Loucy (cell line): ENCODE data around the gene EPB41L2.

ENCODE experiments used
- H2AFZ ChIP-seq: fragments of 200-600 bp; sonication (generic); 2 replicates; pipeline ENCODE4 v1.6.0; 2016; ENCODE audit warnings: antibody characterized with exemption, mild to moderate bottlenecking, low read length, moderate library complexity
- H3F3A ChIP-seq: fragments of 200-600 bp; 2 replicates; pipeline ENCODE4 v1.6.0; 2016; ENCODE audit warnings: antibody characterized with exemption, low read depth, mild to moderate bottlenecking
- H3K27me3 ChIP-seq: fragments of 200-600 bp; sonication (generic); 2 replicates; pipeline ENCODE4 v1.6.1; 2014; ENCODE audit warnings: low read length, mild to moderate bottlenecking; ENCODE audit not compliant: insufficient read depth, poor library complexity, severe bottlenecking
- H3K36me3 ChIP-seq: fragments of 200-600 bp; sonication (generic); 2 replicates; pipeline ENCODE4 v1.6.1; 2016; ENCODE audit warnings: low read length; ENCODE audit not compliant: insufficient read depth
- H3K4me1 ChIP-seq: fragments of 200-600 bp; sonication (generic); 2 replicates; pipeline ENCODE4 v1.5.1; 2014; ENCODE audit warnings: low read length, mild to moderate bottlenecking; ENCODE audit not compliant: insufficient read depth, poor library complexity, severe bottlenecking
- H3K4me2 ChIP-seq: fragments of 200-600 bp; sonication (generic); 2 replicates; pipeline ENCODE4 v1.6.0; 2014; ENCODE audit warnings: antibody characterized with exemption, low read length, low read depth, mild to moderate bottlenecking; ENCODE audit not compliant: poor library complexity, severe bottlenecking
- H3K4me3 ChIP-seq: fragments of 200-600 bp; sonication (generic); 2 replicates; pipeline ENCODE4 v1.5.1; 2014; ENCODE audit warnings: low read length, mild to moderate bottlenecking, mixed read lengths; ENCODE audit not compliant: poor library complexity, severe bottlenecking
- H3K79me2 ChIP-seq: fragments of 200-600 bp; sonication (generic); 2 replicates; pipeline ENCODE4 v1.6.1; 2014; ENCODE audit warnings: low read length; ENCODE audit not compliant: insufficient read depth
- H3K9ac ChIP-seq: fragments of 200-600 bp; sonication (generic); 2 replicates; pipeline ENCODE4 v1.6.0; 2014; ENCODE audit warnings: mild to moderate bottlenecking, low read depth, low read length, moderate library complexity; ENCODE audit not compliant: poor library complexity, severe bottlenecking
- H3K9me2 ChIP-seq: fragments of 200-600 bp; sonication (generic); replicated peaks from 2 replicates; pipeline ENCODE4 v1.6.1; 2016; ENCODE audit warnings: low read depth, low read length, mixed read lengths
- H3K9me3 ChIP-seq: fragments of 200-600 bp; sonication (generic); 2 replicates; pipeline ENCODE4 v1.6.1; 2014; ENCODE audit warnings: mild to moderate bottlenecking, antibody characterized with exemption, low read length, low read depth; ENCODE audit not compliant: insufficient read depth
- H4K20me1 ChIP-seq: fragments of 200-600 bp; sonication (generic); 2 replicates; pipeline ENCODE4 v1.6.0; 2014; ENCODE audit warnings: antibody characterized with exemption, low read length, mild to moderate bottlenecking; ENCODE audit not compliant: insufficient read depth, poor library complexity, severe bottlenecking
- EZH2phosphoT487 ChIP-seq: fragments of 200-600 bp; IDR thresholded peaks from 2 replicates; pipeline ENCODE4 v1.6.1; 2018; ENCODE audit warnings: antibody characterized with exemption, mild to moderate bottlenecking, moderate library complexity, borderline replicate concordance
- TF ChIP-seq, protein P1 (sequence below): fragments of 200-600 bp; sonication (generic); conservative IDR thresholded peaks from 2 replicates; pipeline ENCODE4 v1.5.1; 2014; ENCODE audit warnings: mild to moderate bottlenecking, antibody characterized with exemption, low read length

Gene EPB41L2

DNA sequence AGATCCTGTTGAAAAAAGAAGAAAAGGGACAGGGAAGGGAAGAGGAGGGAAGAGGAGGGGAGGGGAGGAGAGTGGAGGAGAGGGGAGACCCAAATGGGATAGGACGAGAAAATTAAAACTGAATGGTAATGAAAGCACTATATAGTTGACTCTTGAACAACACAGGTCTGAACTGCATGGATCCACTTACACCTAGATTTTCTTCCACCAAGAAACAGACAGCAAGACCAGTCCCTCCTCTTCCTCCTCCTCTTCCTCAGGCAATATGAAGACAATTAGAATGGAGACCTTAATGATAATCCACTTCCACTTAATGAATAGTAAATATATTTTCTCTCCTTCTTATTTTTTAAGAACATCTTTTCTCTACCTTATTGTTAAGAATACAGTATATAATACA, 113.5 kb downstream of the EPB41L2 start:
- Histone ChIP-seq H3K9ac (no peak overlapping the region), H2AFZ (no peak overlapping the region), H3K36me3 (peaks cover 20% of the 10 kb centered on the region; the same call in 1 of the 2 replicates), H3K27me3 (no peaks in the 10 kb centered on the region), H3K9me2 (no peaks in the 10 kb centered on the region), H3K4me1 (no peaks in the 10 kb centered on the region), H3K4me3 (no peak overlapping the region), H3K79me2 (peaks cover 8% of the 10 kb centered on the region; the same call in 1 of the 2 replicates), H4K20me1 (no peaks in the 10 kb centered on the region), H3F3A (no peaks in the 10 kb centered on the region), H3K9me3 (no peaks in the 10 kb centered on the region), H3K4me2 (no peak overlapping the region)
- TF ChIP-seq, protein P1, sequence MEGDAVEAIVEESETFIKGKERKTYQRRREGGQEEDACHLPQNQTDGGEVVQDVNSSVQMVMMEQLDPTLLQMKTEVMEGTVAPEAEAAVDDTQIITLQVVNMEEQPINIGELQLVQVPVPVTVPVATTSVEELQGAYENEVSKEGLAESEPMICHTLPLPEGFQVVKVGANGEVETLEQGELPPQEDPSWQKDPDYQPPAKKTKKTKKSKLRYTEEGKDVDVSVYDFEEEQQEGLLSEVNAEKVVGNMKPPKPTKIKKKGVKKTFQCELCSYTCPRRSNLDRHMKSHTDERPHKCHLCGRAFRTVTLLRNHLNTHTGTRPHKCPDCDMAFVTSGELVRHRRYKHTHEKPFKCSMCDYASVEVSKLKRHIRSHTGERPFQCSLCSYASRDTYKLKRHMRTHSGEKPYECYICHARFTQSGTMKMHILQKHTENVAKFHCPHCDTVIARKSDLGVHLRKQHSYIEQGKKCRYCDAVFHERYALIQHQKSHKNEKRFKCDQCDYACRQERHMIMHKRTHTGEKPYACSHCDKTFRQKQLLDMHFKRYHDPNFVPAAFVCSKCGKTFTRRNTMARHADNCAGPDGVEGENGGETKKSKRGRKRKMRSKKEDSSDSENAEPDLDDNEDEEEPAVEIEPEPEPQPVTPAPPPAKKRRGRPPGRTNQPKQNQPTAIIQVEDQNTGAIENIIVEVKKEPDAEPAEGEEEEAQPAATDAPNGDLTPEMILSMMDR = no peak
- TF ChIP-seq EZH2phosphoT487 = no peak

DNA sequence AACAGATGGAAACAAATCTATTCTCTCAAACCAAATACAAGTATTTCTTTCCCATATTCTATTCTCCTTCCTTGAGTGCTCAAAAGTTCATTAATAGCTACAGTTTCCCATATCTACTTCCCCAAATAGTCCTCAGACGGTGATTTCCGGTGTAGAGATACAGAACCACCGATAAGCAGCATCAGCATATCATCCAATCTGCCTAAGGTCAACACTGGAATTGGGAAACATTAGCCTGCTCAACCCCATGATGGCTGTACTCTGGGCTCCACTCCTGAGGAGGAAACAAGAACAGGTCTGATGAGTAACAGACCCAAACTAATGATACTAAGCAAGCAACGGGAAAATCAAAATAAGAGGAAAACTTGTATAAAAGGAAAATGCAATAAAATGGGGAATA, 115.6 kb downstream of the EPB41L2 start:
- Histone ChIP-seq H4K20me1 (no peaks in the 10 kb centered on the region), H3K79me2 (peaks cover 8% of the 10 kb centered on the region; the same call in 1 of the 2 replicates), H3K9me3 (no peaks in the 10 kb centered on the region), H3K9me2 (no peaks in the 10 kb centered on the region), H3K4me3 (no peak overlapping the region), H3K9ac (no peak overlapping the region), H3F3A (no peaks in the 10 kb centered on the region), H3K27me3 (no peaks in the 10 kb centered on the region), H3K36me3 (peaks cover 9% of the 10 kb centered on the region; the same call in 1 of the 2 replicates), H2AFZ (no peak overlapping the region), H3K4me1 (no peaks in the 10 kb centered on the region), H3K4me2 (no peak overlapping the region)
- TF ChIP-seq, protein P1 = no peak
- no peak for TF ChIP-seq EZH2phosphoT487

DNA sequence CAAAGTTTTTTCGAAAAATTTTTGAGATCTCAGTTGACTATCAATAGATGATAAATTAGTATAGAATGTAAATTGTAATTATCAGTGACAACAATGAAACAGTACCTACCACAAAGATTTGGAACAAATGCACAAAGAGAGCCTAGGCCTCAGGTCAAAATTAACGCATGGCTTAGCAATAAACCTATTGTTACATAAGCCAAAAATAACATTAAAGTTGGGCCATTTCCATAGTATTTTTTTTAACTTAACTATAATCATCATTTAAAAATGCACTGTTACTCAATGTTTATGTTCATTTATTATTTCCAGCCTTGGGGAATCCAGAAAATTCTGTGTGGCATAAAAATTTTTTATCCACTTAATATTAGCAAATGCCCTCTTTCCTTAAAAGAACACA, 117.0 kb downstream of the EPB41L2 start:
- Histone ChIP-seq H3F3A (no peaks in the 10 kb centered on the region), H4K20me1 (no peaks in the 10 kb centered on the region), H3K9me2 (no peaks in the 10 kb centered on the region), H3K79me2 (peaks cover 8% of the 10 kb centered on the region; the same call in 1 of the 2 replicates), H3K9ac (no peak overlapping the region), H3K4me3 (no peak overlapping the region), H3K4me2 (no peak overlapping the region), H3K9me3 (no peaks in the 10 kb centered on the region), H3K27me3 (no peaks in the 10 kb centered on the region), H3K4me1 (no peaks in the 10 kb centered on the region), H2AFZ (no peak overlapping the region), H3K36me3 (no peaks in the 10 kb centered on the region; the same call in 1 of the 2 replicates)
- TF ChIP-seq, protein P1 = no peak
- no peak for TF ChIP-seq EZH2phosphoT487
